Skeletal muscle satellite cell (primary cell): ENCODE measurements around the gene LSM14B.
"Not testable (repeated sequence)": the region's sequence is repeated elsewhere in the genome, so short reads cannot be mapped to it uniquely, and the experiment has no call there.

Source experiments
- H3K27me3 ChIP-seq: 2 replicates; pipeline ENCODE4 v1.7.0; 2013; ENCODE audit warnings: low read length; ENCODE audit not compliant: control insufficient read depth, insufficient read depth
- H3K36me3 ChIP-seq: 2 replicates; pipeline ENCODE4 v1.7.0; 2013; ENCODE audit warnings: mild to moderate bottlenecking, control low read depth, low read length; ENCODE audit not compliant: insufficient read depth
- H3K4me1 ChIP-seq: 2 replicates; pipeline ENCODE4 v1.7.0; 2013; ENCODE audit warnings: low read length; ENCODE audit not compliant: control insufficient read depth, insufficient read depth
- H3K4me2 ChIP-seq: 2 replicates; pipeline ENCODE4 v1.7.0; 2013; ENCODE audit warnings: mild to moderate bottlenecking, low read length
- H3K4me3 ChIP-seq: 2 replicates; pipeline ENCODE4 v1.7.0; 2013; ENCODE audit warnings: low read length
- H3K9ac ChIP-seq: 2 replicates; pipeline ENCODE4 v1.7.0; 2013; ENCODE audit warnings: mild to moderate bottlenecking, low read depth, low read length, moderate library complexity
- H3K9me3 ChIP-seq: replicated peaks from 2 replicates; pipeline ENCODE4 v1.7.0; 2013; ENCODE audit warnings: mild to moderate bottlenecking, control low read depth, low read length

Gene LSM14B

DNA sequence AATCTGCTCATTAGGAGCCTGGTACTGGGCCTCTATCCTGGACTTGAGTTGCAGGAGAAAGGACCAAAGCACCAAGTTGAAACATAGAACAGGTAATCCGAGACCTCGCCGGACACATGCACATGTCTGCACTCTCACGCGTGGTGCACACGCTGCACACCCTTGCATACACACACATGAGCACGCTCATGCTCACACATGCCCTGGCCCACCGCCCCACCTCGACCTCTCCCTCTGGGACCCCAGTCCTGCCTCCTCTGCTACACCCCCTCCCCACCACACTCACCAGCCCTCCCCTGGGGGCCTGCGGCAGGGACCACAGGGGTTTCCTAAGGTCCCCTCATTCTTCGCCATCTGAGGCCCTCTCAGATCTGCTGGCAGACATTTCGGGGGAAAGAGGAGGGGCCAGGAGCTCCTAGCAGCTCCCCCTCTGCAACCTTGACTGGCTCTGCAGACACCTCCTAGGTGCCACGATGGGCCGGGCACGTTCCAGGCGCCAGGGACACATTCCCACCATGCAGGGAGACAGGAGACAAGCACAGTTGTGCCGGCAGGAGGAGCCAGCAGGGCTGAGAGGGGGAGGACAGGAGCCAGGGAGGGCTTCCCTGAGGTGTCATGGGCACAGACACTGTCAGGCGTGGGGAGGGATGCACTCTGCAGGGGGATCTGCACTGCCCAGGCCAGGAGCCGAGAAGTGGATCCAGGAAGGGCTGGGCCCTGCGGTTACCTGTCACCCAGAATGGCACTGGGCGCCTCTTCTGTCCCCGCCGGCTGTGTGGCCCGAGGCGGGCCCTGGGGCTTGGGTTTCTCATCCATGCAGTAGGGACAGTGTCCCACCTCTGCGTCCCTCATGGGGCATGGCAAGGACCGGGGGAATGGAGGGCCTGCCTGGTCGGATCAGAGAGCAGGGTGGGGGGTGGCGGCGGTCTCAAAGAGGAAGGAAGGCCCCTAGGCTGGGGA, 25.6 kb upstream of the LSM14B start:
- Histone ChIP-seq H3K27me3 (peaks cover 16% of the 10 kb centered on the region), H3K4me2 (no peak overlapping the region), H3K36me3 (no peaks in the 10 kb centered on the region), H3K9me3 (peaks cover 2% of the 10 kb centered on the region), H3K4me3 (no peak overlapping the region), H3K4me1 (no peaks in the 10 kb centered on the region), H3K9ac (no peak overlapping the region)

DNA sequence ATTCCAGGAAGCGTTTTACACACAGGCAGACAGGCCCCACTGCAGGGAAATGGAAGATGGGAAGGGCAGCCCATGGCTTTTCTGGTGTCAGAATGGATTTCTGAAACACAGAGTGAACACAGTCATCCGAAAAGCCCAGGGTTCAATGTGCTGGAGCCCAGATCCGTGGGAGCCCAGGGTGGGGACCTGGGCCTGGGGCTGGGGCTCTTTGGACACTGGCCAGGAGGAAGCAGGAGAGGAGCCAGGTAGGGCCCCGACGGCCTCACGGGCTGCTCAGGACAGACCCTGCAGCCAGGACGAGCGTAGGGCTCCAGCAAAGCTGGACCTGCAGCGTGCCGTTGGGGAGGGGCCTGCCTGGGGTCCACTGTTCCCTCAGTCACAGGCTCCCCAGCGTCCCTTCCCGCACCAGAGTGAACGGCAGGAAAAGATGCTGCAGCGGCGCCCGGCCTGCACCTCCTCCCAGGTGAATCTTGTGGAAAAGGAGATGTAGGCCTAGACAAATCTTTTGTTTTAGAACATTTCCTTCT, 24.3 kb upstream of the LSM14B start:
- Histone ChIP-seq H3K27me3 (peaks cover 16% of the 10 kb centered on the region), H3K36me3 (no peaks in the 10 kb centered on the region), H3K4me3 (no peak overlapping the region), H3K4me2 (no peak overlapping the region), H3K4me1 (no peaks in the 10 kb centered on the region), H3K9ac (no peak overlapping the region), H3K9me3 (peaks cover 7% of the 10 kb centered on the region)

DNA sequence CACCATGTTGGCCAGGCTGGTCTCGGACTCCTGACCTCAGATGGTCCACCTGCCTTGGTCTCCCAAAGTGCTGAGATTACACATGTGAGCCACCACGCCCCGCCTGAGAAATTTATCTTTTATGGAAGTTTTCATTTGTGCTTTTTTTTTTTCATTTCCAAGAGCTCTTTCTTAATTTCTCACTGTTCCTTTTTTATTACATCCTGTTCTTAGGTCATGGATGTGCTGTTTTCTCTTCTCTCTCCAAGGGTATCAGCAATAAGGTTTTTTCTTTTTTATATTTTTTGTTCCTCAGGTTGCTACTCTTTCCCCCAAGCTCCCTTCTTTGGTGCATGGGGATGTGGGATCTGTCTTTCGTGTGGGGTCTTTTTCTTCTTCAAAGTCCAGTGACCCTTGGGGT, 21.2 kb upstream of the LSM14B start:
- H3K9ac ChIP-seq, result no peak overlapping the region
- peaks cover 9% of the 10 kb centered on the region for H3K27me3 ChIP-seq
- H3K4me3 ChIP-seq, result no peak overlapping the region
- H3K9me3 ChIP-seq, result peaks cover 7% of the 10 kb centered on the region
- H3K36me3 ChIP-seq, result no peaks in the 10 kb centered on the region
- no peaks in the 10 kb centered on the region for H3K4me1 ChIP-seq
- H3K4me2 ChIP-seq, result no peak overlapping the region

DNA sequence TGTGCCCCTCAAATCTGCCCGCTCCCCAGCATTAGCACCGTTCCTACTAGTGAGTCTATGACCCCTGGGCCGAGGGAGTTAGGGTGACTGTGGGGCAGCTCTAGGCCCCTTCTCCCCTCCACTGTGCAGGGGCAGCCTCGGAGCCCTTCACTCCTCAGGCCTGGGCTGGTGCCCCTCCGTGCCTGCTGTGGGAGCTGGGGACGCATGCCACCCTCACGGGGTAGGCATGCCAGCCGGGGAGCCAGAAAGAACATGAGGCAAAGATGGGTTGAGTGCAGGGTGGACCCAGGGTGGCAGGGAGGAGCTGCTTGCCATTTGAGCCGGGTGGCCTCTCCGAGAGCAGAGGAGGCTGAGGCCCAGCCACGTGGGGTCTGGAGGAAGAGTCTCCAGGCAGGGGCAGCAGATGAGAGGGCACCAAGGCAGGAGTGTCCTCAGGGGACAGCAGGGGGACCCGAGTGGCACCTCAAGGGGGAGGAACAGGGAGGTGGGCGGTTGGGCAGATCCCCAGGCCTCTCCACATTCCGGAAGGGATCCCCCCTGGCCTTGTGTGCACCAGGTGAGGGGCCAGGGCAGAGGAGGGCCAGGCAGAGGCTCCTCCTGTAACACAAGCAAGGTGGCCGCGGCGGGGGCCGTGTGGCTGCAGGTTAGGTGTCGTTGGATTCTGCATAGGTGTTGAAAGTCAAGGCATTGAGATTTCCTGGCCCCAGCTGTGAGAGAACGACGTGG, 18.6 kb upstream of the LSM14B start:
- Histone ChIP-seq H3K4me3 (no peak overlapping the region), H3K9ac (no peak overlapping the region), H3K4me1 (no peaks in the 10 kb centered on the region), H3K27me3 (peaks cover 6% of the 10 kb centered on the region), H3K4me2 (no peak overlapping the region), H3K36me3 (no peaks in the 10 kb centered on the region), H3K9me3 (peaks cover 18% of the 10 kb centered on the region)

DNA sequence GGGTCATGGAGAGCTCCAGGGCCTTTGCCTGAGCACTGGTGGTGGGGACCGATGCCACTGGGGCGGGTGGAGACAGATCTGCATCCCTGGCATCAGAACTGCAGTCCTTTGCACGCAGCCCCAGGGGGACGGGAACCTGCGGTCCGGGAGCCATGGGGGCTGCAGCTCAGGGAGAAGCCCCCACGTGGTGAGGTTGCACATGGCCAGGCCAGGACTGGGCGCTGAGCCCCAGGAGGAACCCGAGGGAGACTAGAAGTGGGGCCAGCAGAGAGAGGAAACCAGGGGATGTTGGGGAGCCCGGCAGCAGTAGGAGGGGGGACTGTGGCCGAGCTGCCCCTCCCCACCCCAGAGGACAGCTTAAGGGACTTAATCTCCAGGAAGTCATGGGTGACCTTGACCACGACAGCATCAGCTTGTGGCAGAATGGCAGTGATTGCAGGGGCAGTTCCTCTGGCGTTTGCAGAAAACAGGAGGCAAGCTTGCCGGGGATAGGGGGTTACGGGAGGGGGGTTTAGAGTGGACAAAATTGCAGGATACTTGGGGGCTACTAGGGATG, 18.0 kb upstream of the LSM14B start:
- H3K4me2 ChIP-seq, result no peak overlapping the region
- no peaks in the 10 kb centered on the region for H3K36me3 ChIP-seq
- H3K27me3 ChIP-seq, result peaks cover 6% of the 10 kb centered on the region
- no peak overlapping the region for H3K9ac ChIP-seq
- H3K4me1 ChIP-seq, result no peaks in the 10 kb centered on the region
- no peak overlapping the region for H3K4me3 ChIP-seq
- H3K9me3 ChIP-seq, result peaks cover 21% of the 10 kb centered on the region

DNA sequence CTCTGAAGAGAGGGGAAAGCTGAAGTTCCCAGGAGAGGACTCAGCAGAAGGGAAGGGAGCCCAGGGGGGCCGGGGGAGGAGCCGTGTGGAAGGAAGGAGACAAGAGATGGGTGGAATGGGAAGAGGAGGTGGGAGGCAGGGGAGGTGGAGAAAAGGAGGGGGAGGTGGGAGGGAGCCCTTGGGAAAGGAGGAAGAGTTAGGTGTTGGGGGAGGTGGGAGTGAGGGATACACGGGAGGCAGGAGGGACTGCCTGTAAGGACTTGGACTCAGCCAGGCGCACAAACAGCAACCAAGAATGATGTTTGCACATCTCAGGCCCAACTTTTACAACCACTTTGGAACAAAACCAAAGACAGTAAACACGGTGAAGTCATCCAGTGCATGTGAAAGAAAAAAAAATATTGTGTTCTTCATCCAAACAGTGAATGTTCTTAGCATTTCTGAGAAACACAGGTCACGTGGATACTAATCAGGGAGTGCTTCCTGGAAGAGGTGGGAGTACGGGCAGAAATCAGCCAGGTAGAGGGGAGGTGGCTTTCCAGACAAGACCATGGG, 17.4 kb upstream of the LSM14B start:
- Histone ChIP-seq H3K9ac (no peak overlapping the region), H3K36me3 (no peaks in the 10 kb centered on the region), H3K4me1 (no peaks in the 10 kb centered on the region), H3K4me2 (no peak overlapping the region), H3K9me3 (peaks cover 22% of the 10 kb centered on the region), H3K4me3 (no peak overlapping the region), H3K27me3 (peaks cover 6% of the 10 kb centered on the region)

DNA sequence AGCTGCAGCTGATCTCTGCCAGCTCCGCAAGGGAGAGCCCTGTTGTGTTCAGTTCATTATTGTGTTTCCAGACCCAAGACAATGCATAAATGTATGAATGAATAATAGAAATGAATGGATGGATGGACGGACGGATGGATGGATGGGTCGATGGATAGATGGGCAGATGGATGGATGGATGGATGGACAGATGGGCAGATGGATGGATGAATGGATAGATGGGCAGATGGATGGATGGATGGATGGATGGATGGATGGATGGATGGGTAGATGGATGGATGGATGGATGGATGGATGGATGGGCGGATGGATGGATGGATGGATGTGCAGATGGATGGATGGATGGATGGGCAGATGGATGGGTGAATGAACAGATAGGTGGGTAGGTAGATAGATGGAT, 16.7 kb upstream of the LSM14B start:
- no peaks in the 10 kb centered on the region for H3K36me3 ChIP-seq
- no peak overlapping the region for H3K9ac ChIP-seq
- peaks cover 26% of the 10 kb centered on the region for H3K9me3 ChIP-seq
- no peak overlapping the region for H3K4me3 ChIP-seq
- peaks cover 6% of the 10 kb centered on the region for H3K27me3 ChIP-seq
- H3K4me2 ChIP-seq, result no peak overlapping the region
- H3K4me1 ChIP-seq, result no peaks in the 10 kb centered on the region

DNA sequence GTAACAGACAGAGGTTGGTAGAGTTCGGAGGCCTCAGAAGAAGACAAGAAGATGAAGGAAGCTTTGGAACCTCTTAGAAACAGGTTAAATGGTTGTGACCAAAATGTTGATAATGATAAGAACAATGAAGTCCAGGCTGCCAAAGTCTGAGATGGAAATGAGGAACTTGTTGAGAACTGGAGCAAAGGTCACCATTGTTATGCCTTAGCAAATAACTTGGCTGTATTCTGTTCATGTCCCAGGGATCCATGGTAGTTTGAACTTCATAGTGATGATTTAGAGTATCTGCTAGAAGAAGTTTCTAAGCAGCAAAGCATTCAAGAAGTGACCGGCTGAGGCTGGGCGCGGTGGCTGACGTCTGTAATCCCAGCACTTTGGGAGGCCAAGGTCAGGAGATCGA, 11.1 kb upstream of the LSM14B start:
- Histone ChIP-seq H3K4me3 (no peak overlapping the region), H3K36me3 (no peaks in the 10 kb centered on the region), H3K9me3 (peaks cover 29% of the 10 kb centered on the region), H3K9ac (no peak overlapping the region), H3K4me2 (no peak overlapping the region), H3K27me3 (peaks cover 10% of the 10 kb centered on the region), H3K4me1 (no peaks in the 10 kb centered on the region)

DNA sequence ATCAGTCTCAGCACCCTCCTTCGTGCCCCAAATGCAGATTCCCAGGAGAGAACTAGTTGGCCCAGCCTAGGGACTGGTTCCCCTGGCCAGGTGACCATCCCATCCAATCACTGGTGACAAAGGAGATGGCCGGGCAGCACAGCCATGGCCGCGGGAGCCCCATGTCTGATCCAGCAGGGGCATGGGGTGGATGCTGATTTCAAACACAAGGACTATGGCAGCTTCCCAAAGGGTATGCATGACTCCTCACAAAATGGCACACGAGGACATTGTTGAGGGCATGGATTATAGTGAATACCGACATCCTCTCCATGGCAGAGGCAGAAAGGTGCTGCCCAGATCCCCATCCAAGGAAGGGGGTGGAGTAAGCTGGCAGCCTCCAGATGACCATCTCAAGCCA, 9.9 kb upstream of the LSM14B start:
- H3K9me3 ChIP-seq, result peaks cover 28% of the 10 kb centered on the region
- H3K4me2 ChIP-seq, result no peak overlapping the region

DNA sequence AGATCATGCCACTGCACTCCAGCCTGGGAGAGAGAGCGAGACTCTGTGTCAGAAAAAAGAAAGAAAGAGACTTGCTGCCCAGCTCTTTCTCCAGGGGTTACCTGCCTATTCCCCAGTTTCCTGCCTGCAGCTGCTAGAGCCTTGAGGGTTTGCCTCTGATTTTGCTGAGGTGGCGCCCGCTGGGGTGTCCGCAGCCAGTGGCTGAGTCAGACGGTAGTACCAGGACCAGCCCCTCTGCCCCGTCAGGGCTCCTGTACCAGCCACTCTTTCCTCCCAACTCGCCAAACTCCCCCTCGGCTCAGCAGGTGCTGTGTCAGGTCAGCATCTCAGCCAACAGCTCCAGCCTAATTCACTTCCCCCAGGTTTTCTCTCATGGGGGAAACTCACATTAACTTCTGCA, 7.4 kb upstream of the LSM14B start:
- peaks cover 17% of the 10 kb centered on the region for H3K9me3 ChIP-seq
- H3K27me3 ChIP-seq, result peaks cover 41% of the 10 kb centered on the region
- no peaks in the 10 kb centered on the region for H3K4me1 ChIP-seq
- no peak overlapping the region for H3K4me2 ChIP-seq
- no peak overlapping the region for H3K9ac ChIP-seq
- H3K36me3 ChIP-seq, result no peaks in the 10 kb centered on the region
- no peak overlapping the region for H3K4me3 ChIP-seq

More for the DNA sequence above, 9.9 kb upstream of the LSM14B start:
- Histone ChIP-seq H3K9ac (no peak overlapping the region), H3K27me3 (peaks cover 19% of the 10 kb centered on the region), H3K36me3 (no peaks in the 10 kb centered on the region), H3K4me3 (no peak overlapping the region), H3K4me1 (no peaks in the 10 kb centered on the region)

DNA sequence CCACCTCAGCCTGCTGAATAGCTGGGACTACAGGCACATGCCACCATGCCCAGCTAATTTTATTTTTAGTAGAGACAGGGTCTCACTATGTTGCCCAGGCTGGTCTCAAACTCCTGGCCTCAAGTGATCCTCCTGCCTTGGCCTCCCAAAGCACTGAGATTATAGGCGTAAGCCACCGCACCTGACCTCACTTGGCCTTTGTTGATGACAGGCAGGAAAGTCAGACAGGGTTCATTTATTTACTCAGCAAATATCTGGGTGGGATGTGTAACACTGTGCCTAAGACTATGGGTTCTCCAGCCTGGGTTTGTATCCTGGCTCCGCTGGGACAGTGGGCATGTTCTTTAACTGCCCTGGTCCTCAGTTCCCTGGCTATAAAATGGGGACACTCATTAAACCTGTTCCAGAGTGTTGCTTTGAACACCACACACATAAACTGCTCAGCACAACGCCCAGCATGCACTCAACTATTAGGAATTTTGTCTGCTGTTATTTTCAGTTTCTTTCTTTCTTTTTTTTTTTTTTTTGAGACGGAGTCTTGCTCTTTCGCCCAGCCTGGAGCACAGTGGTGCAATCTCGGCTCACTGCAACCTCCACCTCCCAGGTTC, 6.4 kb upstream of the LSM14B start:
- H3K27me3 ChIP-seq, result peaks cover 41% of the 10 kb centered on the region

More for the DNA sequence above, 6.4 kb upstream of the LSM14B start:
- H3K4me2 ChIP-seq, H3K4me3 ChIP-seq, H3K36me3 ChIP-seq, H3K4me1 ChIP-seq, H3K9ac ChIP-seq: not testable (repeated sequence)
- peaks cover 13% of the 10 kb centered on the region for H3K9me3 ChIP-seq
